Measurements from ENCODE around the gene PITPNC1. TPM values are rescaled to one million over a fixed set of nuclear protein-coding genes. Genes with fewer than 3 reads are reported as not detected.

Gene PITPNC1
- total RNA-seq, 1 experiment from 2014 or later: 37.5 TPM

DNA sequence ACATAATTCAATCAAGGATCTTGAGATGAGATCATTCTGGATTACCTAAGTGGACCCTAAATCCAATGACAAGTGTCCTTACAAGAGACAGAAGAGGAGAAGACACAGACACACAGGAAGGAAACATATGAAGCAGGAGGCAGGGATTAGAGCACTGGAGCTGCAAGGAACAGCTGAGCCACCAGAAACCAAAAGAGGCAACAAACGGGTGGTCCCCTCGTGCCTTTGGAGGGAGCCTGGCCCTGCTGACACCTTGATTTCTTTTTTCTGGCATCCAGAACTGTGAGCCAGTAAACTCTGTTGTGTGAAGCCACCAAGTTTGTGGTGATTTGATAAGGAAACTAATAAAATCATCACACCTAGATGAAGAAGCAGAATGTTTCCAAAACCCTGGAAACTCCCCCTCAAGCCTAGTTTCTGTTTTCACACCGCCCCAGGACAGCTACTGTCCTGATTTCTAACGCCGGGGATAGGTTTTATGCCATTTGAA is 115.2 kb downstream of the PITPNC1 start:
- Histone ChIP-seq H2BK20ac (ENCODE audit: low read depth, low read length, poor library complexity, severe bottlenecking) (no peak overlapping the region), H3K14ac (ENCODE audit: insufficient read depth, low read length) (no peak overlapping the region), H3K79me1 (ENCODE audit: insufficient read depth, low read depth, low read length, poor library complexity, severe bottlenecking) (no peaks in the 10 kb centered on the region), H3K27ac (ENCODE audit: insufficient read length, low read depth, low read length) (no peak overlapping the region), H4K91ac (ENCODE audit: insufficient read length, low read depth, low read length) (no peak overlapping the region), H2BK15ac (ENCODE audit: low read depth, low read length) (no peak overlapping the region), H3K4ac (ENCODE audit: low read depth, low read length) (no peak overlapping the region), H2BK5ac (ENCODE audit: insufficient read length, low read length) (no peak overlapping the region), H3K27me3 (ENCODE audit: insufficient read depth, low read length) (no peaks in the 10 kb centered on the region), H3K23me2 (ENCODE audit: insufficient read length, low read depth, low read length, poor library complexity, severe bottlenecking) (no peaks in the 10 kb centered on the region), H4K8ac (replicated peaks; ENCODE audit: insufficient read length, low read depth, low read length) (no peak overlapping the region), H3K9ac (ENCODE audit: extremely low read depth, insufficient read length, low read length) (no peak overlapping the region), H3T11ph (ENCODE audit: low read length) (no peak overlapping the region), H3K79me2 (ENCODE audit: insufficient read depth, low read length) (peaks cover 10% of the 10 kb centered on the region; the same call in 1 of the 2 replicates), H4K5ac (ENCODE audit: insufficient read length, low read depth, low read length) (no peak overlapping the region), H2BK12ac (ENCODE audit: insufficient read length, low read depth, low read length) (no peak overlapping the region), H4K20me1 (ENCODE audit: control insufficient read depth, insufficient read depth, insufficient read length) (no peaks in the 10 kb centered on the region), H3K4me1 (ENCODE audit: insufficient read depth, low read length) (peaks cover 8% of the 10 kb centered on the region; the same call in 1 of the 2 replicates), H3K56ac (ENCODE audit: insufficient read length, low read depth, low read length) (no peak overlapping the region), H3K23ac (ENCODE audit: insufficient read length, low read depth, low read length) (no peak overlapping the region), H3K18ac (ENCODE audit: insufficient read length, low read depth, low read length) (no peak overlapping the region), H2AK5ac (ENCODE audit: insufficient read length, low read length) (no peak overlapping the region), H3K9me3 (ENCODE audit: control insufficient read depth, low read depth, low read length) (no peaks in the 10 kb centered on the region), H3K4me2 (ENCODE audit: insufficient read depth, insufficient read length, low read length) (no peak overlapping the region), H2AFZ (ENCODE audit: low read length) (no peak overlapping the region), H2BK120ac (ENCODE audit: low read depth, low read length, poor library complexity, severe bottlenecking) (no peak overlapping the region)
- Mint-ChIP-seq H3K4me3 (no peak overlapping the region; a peak in 1 of 5 replicates), H3K27ac (peak overlapping the region in 2 of 3 experiments; percentile 9 to 56; a peak in 3 of 7 replicates), H3K27me3 (ENCODE audit: low read depth) (no peaks in the 10 kb centered on the region), H3K36me3 (ENCODE audit: insufficient read depth in 1 of 3, low read depth in 3 of 3) (peaks cover 4 to 11% (median 8%) of the 10 kb centered on the region in 3 experiments), H3K9me3 (peaks cover 3 to 4% of the 10 kb centered on the region in 2 experiments; a peak in 2 of 5 replicates), H3K4me1 (peaks cover 41 to 54% of the 10 kb centered on the region in 2 experiments)
- TF ChIP-seq, protein P1, sequence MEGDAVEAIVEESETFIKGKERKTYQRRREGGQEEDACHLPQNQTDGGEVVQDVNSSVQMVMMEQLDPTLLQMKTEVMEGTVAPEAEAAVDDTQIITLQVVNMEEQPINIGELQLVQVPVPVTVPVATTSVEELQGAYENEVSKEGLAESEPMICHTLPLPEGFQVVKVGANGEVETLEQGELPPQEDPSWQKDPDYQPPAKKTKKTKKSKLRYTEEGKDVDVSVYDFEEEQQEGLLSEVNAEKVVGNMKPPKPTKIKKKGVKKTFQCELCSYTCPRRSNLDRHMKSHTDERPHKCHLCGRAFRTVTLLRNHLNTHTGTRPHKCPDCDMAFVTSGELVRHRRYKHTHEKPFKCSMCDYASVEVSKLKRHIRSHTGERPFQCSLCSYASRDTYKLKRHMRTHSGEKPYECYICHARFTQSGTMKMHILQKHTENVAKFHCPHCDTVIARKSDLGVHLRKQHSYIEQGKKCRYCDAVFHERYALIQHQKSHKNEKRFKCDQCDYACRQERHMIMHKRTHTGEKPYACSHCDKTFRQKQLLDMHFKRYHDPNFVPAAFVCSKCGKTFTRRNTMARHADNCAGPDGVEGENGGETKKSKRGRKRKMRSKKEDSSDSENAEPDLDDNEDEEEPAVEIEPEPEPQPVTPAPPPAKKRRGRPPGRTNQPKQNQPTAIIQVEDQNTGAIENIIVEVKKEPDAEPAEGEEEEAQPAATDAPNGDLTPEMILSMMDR (conservative IDR thresholded peaks at IDR 0.05): no peak
- no CpG with 5 or more reads among the region's 5 CpGs for WGBS (ENCODE audit: extremely low coverage, insufficient read length, low lambda C conversion rate)
- peak; percentile 31 for DNase-seq

Measured in H9 (cell line).